A204.1 (cell line): ENCODE results near the gene CPNE5.
"Not testable (repeated sequence)": the region's sequence is repeated elsewhere in the genome, so short reads cannot be mapped to it uniquely, and the experiment has no call there.

ENCODE experiments used
- FAIRE-seq: peaks from 2 replicates; lab custom pipeline; 2012; peaks lifted over from hg19 to GRCh38; lab: Jason Lieb, UNC

The CPNE5 gene

GRCh38 chr6:36814249-36814648 lies 25.0 kb downstream of the CPNE5 start:
- FAIRE-seq, result no peak

DNA sequence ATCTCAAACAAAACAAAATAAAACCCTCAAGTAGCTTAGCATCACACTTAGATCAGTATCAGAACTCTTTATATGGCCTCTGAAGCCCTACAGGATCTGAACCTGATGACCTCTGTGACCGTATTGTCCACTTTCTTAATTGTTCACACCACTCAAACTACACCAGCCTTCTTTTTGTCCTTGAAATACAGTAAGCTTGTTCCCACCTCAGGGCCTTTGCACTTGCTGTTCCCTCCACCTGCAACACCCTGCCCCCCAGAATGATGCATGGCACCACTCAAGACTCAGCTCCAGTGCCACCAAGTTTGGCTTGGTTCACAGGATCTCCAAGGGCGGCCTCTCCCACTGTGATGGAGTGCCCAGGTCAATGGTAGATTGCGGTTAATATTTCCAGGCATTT lies 25.7 kb downstream of the CPNE5 start:
- FAIRE-seq, result no peak

GRCh38 chr6:36813047-36813446 lies 26.2 kb downstream of the CPNE5 start:
- not testable (repeated sequence) for FAIRE-seq

- no peak for FAIRE-seq
Observed at GRCh38 chr6:36809941-36810803, 29.1 kb downstream of the CPNE5 start.

DNA sequence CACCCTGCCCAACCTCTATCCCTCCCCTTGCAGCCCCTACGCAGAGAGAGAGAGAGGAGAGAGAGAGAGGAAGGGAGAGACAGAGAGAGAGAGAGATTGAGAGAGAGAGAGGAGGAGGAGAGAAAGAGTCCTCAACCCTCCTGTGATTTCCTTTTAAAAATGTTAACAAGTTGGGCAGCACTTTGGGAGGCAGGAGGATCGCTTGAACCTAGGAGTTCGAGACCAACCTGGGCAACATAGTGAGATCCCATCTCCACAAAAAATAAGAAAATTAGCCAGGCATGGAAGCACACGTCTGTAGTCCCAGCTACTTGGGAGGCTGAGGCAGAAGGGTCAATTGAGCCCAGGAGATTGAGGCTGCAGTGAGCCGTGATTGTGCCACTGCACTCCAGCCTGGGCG lies 30.1 kb downstream of the CPNE5 start:
- FAIRE-seq, result no peak

GRCh38 chr6:36808634-36809033 lies 30.6 kb downstream of the CPNE5 start:
- FAIRE-seq, result no peak

- FAIRE-seq, result no peak
Observed at GRCh38 chr6:36807750-36808149, 31.5 kb downstream of the CPNE5 start.

DNA sequence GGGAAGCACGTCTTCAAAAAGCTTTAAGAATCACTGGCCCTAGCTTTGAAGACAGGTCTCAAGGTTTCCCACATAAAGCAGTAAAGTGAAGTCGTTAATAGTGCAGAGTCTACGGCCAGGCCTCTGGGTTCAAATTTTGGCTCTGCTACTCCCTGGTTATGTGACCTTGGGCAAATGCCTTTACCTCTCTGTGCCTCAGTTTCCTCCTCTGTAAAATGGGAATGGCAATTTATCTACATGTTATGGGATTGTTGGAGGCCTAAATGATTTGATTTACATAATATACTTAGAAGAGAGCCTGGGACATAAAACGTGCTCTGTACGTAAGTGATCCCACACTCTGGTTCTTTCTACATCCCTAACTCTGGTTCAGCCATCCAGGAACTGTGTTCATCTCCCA lies 32.1 kb downstream of the CPNE5 start:
- FAIRE-seq, result no peak

GRCh38 chr6:36805917-36806316 lies 33.3 kb downstream of the CPNE5 start:
- no peak for FAIRE-seq

- no peak for FAIRE-seq
Observed at GRCh38 chr6:36805096-36805797, 34.0 kb downstream of the CPNE5 start.

DNA sequence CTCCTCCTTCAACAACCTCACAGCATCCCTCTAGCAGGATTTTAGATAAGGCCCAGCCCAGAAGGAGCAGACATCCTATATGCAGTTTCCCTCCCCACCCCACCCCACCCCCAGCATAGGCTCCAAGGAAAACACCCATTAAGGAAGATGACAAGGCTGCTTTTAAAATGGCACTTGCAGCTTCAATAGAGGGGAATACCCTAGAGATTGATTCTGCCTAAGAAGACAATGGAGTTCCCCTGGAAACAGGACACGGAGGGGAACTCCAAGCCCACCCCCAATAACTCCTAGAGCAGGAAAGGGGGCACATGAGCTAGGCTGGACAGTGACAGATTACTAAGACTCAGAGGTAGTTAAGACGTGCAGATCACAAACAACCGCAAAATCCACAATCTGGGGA lies 34.7 kb downstream of the CPNE5 start:
- no peak for FAIRE-seq

DNA sequence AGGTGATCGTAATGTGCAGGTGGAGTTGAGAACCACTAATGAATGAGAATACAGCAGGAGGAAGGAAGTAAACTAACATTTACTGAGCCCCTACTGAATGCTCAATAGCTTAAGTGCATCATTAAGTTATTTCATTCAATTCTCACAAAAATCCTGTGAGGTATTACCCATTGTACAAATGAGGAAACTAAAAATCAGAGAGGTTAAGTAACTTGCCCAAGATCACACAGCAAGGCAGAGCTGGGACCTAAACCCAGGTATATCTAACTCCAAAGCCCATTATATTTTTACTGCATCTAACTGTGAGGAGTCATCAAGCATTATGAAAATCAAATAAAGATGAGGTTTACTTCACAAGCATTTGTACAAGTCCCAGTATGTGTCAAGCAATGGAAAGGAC lies 35.3 kb downstream of the CPNE5 start:
- FAIRE-seq, result no peak

DNA sequence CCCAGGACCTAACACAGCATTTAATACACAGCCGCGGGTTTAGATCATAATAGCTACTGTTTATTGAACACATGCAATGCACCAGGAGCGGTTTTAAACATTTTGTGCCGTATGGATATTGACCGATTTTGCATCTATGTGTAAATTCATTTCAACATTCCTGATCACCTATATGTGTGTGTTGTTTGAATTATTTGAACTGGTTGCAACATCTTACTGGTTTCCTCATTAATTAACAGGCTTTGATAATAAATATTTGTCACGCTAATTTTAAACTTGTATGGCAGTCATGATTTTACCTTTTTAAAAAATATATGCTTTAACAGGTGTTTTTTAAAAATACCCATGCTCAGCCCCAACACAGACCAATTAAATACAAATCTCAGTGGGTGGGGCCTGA lies 35.8 kb downstream of the CPNE5 start:
- no peak for FAIRE-seq

- FAIRE-seq, result no peak
Observed at GRCh38 chr6:36800223-36801076, 38.8 kb downstream of the CPNE5 start.

- no peak for FAIRE-seq
Observed at GRCh38 chr6:36798852-36799251, 40.4 kb downstream of the CPNE5 start.

- no peak for FAIRE-seq
Observed at GRCh38 chr6:36797653-36798052, 41.6 kb downstream of the CPNE5 start.

DNA sequence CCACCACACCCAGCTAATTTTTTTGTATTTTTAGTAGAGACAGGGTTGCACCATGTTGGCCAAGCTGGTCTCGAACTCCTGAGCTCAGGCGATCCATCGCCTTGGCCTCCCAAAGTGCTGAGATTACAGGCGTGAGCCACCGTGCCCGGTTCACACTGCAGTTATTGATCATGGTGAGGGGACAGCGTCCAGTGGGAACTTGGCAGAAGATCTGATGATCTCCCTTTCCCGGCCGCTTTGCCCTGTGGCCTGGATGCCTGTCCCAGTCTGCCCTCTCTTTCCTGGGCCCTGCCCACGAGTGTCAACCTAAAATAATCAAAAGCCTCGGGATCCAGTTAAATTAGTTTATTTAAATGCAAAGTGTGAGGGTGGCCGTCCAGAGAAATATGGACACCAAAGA lies 42.2 kb downstream of the CPNE5 start:
- FAIRE-seq, result no peak

DNA sequence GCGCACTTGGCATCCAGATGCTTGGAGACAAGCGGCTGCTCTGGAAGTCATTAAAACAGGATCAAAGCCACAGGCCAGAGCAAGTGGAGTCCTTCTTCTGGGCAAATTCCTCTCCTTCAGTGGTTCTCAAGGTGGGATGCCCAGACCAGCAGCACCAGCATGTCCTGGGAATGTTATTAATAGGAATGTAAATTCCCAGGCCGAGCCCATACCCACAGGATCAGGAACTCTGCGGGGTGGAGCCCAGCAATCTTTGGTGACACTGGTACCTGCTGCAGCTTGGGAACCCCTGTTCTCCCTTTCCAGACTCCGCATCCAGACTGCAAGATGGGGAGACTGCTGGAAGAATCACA lies 44.6 kb downstream of the CPNE5 start:
- FAIRE-seq, result no peak

- no peak for FAIRE-seq
Observed at GRCh38 chr6:36793913-36794712, 45.1 kb downstream of the CPNE5 start.

DNA sequence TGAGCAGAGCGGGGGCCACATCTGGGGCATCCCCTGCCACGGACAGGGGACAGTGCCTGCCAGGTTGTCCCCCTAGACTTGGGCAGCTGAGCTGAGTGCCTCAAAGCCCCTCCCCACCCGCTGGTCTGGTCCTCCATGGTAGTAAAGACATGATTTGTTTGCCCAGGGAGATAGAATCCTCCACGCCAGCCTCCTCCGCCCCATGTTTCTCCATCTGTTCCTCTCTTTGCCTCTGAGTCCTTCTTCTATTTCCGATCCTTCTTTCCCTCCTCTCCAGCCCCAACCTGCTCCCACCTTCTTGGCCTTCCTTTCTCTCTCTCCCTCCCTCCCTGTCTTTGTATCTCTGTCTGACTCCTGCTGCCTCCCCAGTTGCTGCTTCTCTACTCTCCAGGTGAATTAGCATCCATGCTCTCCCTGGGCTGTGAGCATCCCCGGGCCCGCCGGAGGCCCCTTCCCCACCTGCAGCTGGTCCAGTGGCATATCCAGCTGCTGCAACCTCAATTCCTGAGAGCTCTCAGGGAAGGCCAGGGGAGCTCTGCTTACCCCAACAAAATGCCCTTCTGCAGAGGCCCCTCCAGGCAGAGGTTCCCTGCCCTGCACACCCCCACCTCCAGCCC lies 45.8 kb downstream of the CPNE5 start:
- FAIRE-seq, result no peak

GRCh38 chr6:36791521-36792135 lies 47.6 kb downstream of the CPNE5 start:
- no peak for FAIRE-seq
